ENCODE results near the gene MAP7D1.

The MAP7D1 gene

GRCh38 chr1:36166136-36166535 is 10.2 kb downstream of the MAP7D1 start:
- peak overlapping the region; percentile 8; the same call in 1 of the 2 replicates for H3K27ac ChIP-seq
- TF ChIP-seq, protein P1, sequence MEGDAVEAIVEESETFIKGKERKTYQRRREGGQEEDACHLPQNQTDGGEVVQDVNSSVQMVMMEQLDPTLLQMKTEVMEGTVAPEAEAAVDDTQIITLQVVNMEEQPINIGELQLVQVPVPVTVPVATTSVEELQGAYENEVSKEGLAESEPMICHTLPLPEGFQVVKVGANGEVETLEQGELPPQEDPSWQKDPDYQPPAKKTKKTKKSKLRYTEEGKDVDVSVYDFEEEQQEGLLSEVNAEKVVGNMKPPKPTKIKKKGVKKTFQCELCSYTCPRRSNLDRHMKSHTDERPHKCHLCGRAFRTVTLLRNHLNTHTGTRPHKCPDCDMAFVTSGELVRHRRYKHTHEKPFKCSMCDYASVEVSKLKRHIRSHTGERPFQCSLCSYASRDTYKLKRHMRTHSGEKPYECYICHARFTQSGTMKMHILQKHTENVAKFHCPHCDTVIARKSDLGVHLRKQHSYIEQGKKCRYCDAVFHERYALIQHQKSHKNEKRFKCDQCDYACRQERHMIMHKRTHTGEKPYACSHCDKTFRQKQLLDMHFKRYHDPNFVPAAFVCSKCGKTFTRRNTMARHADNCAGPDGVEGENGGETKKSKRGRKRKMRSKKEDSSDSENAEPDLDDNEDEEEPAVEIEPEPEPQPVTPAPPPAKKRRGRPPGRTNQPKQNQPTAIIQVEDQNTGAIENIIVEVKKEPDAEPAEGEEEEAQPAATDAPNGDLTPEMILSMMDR (conservative IDR thresholded peaks at IDR 0.05): no peak

DNA sequence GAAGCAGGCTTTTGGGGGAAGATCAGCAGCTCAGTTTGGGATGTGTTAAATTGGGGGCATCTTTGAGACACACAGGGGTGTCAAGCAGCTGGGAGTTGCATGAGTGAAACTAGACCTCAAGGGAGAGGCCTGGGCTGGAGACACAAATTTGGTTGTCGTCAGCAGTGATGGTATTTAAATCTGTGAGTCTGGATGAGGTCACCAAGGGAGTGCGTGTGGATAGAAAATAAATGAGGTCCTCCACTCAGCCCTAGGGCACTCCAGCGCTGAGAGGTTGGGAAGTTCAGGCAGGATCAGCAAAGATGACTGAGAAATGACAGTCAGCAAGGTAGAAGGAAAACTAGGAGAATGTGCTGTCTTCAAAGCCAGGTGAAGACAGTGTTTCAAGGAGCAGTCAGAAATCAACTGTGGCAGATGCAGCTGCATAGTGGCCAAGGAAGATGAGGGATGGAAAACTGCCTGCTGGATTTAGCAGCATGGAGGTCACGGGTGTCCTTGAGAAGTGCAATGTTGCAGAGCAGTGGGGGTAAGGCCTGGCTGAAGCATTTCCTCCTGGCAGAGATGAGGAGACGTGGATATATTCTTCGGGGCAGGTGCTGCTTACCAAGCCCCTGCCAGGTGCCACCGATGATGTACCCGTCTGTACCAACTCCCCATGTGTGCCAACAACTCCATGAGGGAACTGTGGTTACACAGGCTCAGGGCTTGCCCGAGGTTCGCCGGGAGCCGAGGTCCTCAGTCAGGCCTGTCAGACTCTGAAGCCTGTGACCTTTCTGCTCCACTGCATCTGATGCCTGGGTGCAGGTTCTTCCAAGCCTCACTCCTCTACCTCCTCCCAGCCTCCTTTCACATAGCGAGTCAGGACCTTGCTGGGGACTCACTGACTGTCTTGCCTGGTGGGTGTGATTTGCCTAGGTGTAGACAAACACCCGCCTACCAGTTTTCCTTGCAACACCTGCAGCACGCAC is 11.3 kb downstream of the MAP7D1 start:
- TF ChIP-seq, protein P1 (conservative IDR thresholded peaks at IDR 0.05): no peak
- peak overlapping the region; percentile 8; the same call in 1 of the 2 replicates for H3K27ac ChIP-seq

GRCh38 chr1:36168514-36168913 is 12.6 kb downstream of the MAP7D1 start:
- H3K27ac ChIP-seq: no peak overlapping the region
- TF ChIP-seq, protein P1 (conservative IDR thresholded peaks at IDR 0.05): no peak

GRCh38 chr1:36170643-36171412 is 14.9 kb downstream of the MAP7D1 start:
- TF ChIP-seq, protein P1 (conservative IDR thresholded peaks at IDR 0.05): no peak
- H3K27ac ChIP-seq: no peak overlapping the region

DNA sequence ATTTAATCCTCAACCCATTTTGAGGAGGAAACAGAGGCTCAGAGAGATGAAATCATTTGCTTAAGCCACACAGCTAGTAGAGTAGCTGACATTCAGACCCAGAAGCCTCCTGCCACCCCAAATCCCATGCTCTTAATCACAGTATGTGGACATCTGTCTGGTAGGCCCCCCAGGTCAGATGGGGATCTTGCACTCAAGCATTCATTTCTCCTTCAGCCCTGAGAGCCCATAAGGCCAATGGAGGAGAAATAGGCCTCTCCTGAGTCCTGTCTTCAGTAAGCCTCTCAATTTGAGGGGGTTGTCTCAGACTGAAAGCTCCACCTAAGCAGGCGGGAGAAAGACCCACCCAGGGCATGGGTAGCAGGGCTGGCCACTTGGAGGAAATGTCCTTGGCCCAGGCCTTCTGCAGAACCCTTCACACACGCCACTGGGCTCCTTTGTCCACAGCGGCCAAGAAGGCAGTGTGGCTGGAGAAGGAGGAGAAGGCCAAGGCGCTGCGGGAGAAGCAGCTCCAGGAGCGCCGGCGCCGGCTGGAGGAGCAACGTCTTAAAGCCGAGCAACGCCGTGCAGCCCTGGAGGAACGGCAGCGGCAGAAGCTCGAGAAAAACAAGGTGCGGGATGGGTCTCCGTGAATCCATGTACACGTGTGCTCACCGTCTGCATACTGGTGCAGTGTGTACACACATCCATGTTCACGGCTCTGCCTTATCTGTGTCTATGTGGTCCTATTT is 16.2 kb downstream of the MAP7D1 start:
- TF ChIP-seq, protein P1 (conservative IDR thresholded peaks at IDR 0.05): no peak

DNA sequence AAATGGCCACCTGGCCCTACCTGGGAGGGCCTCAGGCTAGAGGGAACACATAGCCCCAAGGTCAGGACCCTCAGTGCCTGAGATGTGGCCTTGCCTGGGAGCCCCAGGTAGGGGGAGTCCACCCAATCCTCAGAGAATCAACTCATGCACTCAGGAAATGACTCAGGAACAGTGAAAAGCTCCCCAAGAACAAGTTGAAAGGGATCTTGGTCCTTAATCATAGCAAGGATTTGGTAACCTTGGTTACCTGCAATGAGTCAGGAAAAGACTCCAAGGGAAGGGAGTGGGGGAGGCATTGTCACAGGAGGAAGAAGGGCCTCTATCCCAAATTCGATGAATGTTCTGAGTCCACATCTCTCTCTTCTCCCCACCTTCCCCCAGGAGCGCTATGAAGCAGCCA is 17.0 kb downstream of the MAP7D1 start:
- TF ChIP-seq, protein P1 (conservative IDR thresholded peaks at IDR 0.05): no peak
- H3K27ac ChIP-seq: no peak overlapping the region

More for the DNA sequence above, 16.2 kb downstream of the MAP7D1 start:
- no peak overlapping the region for H3K27ac ChIP-seq
